GM19099 (cell line): Measurements from ENCODE around the gene PIP5K1C.

Source experiments
- POLR2A ChIP-seq: IDR thresholded peaks from 3 replicates; pipeline ENCODE4 v1.6.1; 2011; ENCODE audit warnings: low read depth; ENCODE audit not compliant: insufficient read length; ENCODE audit errors: extremely low read depth

Gene PIP5K1C

GRCh38 chr19:3691372-3691716 is 8.9 kb downstream of the PIP5K1C start:
- TF ChIP-seq POLR2A, result no peak

- TF ChIP-seq POLR2A, result no peak
These were observed 9.5 kb downstream of the PIP5K1C start for GRCh38 chr19:3690551-3691371.

GRCh38 chr19:3687774-3688706 is 12.2 kb downstream of the PIP5K1C start:
- no peak for TF ChIP-seq POLR2A

DNA sequence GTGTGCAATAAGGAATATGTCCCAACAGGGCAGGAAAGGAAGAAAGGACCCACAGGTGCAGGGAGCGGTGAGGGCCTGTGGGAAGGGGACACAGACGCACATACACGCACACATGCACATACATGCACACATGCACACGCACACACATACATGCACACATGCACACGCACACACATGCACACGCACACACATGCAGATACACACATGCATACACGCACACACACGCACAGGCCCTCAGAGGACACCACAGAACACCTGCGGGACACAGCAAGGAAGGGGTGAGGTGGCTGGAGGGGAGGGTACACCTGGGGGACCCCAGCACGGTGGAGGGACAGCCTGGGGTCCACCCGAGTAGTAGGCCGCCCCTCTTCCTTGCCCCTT is 12.9 kb downstream of the PIP5K1C start:
- no peak for TF ChIP-seq POLR2A

DNA sequence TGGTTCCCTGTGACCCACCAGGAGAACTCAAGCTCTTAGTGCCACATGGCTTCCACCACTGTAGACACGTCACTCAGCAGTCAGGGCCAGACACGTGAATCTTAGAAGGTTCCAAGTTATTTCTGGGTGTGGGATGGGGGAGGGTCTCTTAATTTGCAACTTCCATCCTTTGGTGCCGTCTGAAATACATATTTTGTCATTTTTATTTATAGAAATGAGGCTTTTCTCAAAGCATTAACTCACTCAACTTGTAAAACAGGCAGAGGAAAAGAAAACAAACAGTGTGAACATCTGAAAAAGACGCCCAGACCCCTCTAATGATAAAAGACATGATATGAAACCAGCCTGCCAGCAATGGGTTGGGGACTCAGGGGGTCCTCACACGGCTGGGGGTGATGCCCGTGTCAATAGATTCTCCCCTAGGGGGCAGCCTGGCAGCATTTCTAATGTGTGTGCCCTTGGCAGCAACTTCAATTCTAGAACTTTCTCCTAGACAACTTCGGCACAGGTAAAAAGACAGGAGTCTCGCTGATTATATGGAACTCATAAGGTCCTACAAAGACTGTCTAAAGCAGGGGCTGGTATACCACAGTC is 15.4 kb downstream of the PIP5K1C start:
- no peak for TF ChIP-seq POLR2A

- TF ChIP-seq POLR2A, result no peak
These were observed 16.0 kb downstream of the PIP5K1C start for GRCh38 chr19:3684054-3684816.

DNA sequence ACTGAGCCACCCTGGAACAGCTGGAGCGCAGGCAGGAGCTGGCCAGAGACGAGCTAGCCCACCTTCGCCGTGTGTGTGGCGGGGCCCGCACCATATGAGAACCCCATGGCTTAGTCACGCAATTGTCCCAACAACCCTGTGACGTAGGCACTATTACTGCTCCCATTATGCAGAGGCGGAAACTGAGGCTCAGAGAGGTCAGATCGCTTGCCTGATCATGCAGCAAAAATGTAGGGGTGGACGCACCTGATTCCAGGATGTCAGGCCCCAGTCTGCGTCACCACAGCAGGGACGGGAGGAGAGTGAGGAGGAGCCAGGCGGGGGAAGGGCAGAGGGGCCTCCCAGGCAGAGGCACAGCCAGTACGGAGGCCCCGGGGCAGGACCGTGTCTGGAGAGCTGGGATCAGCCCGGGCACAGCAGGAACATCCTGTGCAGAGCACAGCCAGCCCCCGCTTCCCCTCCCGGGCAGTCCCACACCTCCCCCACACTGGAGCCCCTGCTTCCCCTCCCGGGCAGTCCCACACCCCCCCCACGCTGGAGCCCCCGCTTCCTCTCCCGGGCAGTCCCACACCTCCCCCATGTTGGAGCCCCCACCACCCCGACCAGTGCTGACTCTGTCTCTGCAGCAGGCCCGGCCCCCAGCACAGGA is 16.7 kb downstream of the PIP5K1C start:
- no peak for TF ChIP-seq POLR2A

- no peak for TF ChIP-seq POLR2A
These were observed 17.4 kb downstream of the PIP5K1C start for GRCh38 chr19:3682741-3683404.

GRCh38 chr19:3682286-3682685 is 18.0 kb downstream of the PIP5K1C start:
- no peak for TF ChIP-seq POLR2A

DNA sequence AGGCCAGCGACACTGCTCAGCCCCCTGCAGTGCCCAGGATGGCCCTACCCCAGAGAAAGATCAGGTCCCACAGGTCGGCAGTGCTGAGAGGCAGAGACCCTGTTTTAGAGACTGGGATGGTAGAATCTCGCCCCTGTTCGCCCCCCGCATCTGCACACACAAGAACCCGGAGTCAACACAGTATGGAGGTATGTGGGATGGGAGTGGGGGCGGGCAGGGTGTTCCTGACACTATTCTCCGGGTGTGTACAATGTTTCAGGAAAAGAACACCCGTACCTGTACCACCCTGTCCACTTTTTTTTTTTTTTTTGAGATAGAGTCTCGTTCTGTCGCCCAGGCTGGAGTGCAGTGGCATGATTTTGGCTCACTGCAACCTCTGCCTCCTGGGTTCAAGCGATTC is 19.3 kb downstream of the PIP5K1C start:
- TF ChIP-seq POLR2A, result no peak

DNA sequence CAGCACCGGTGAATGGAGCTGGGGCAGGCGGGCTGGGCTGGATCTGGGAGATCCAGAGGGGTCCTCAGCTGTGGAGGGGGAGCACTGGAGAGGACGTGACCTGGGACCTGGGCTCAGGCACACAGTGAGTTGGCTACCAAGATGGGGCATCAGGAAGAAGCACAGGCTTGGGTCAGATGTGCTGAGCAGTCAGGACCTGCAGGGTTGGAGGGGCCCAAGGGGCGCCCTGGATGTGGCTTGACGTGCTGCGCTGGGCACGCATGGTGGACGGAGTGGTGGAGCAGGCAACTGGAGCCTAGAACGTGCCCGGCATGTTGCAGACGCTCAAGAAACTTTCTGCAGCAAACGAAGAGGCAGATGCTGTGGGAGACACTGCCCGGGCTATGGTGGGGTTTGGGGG is 20.7 kb downstream of the PIP5K1C start:
- TF ChIP-seq POLR2A, result no peak

- TF ChIP-seq POLR2A, result no peak
These were observed 21.1 kb downstream of the PIP5K1C start for GRCh38 chr19:3679138-3679537.

DNA sequence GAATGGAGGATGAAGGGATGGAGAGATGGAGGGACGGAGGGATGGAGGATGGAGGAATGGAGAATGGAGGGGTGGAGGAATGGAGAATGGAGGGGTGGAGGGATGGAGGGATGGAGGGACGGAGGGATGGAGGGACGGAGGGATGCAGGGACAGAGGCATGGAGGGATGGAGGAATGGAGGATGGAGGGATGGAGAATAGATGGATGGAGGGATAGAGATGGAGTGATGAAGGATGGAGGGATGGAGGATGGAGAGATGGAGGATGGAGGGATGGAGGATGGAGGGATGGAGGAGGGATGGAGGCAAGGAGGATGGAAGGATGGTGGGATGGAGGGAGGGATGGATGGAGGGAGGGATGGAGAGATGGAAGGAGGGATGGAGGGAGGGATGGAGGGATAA is 22.1 kb downstream of the PIP5K1C start:
- TF ChIP-seq POLR2A, result no peak
